H4 (cell line): ENCODE results near the gene FBXO4. TPM values are rescaled to one million over a fixed set of nuclear protein-coding genes. Genes with fewer than 3 reads are reported as not detected.
"Not testable (repeated sequence)": the region's sequence is repeated elsewhere in the genome, so short reads cannot be mapped to it uniquely, and the experiment has no call there.

ENCODE experiments used
- DNase-seq: peaks from one replicate; pipeline ENCODE4 v3.0.0-alpha.2; 2015; ENCODE audit warnings: low spot score
- total RNA-seq: library from RNA; depleted of rRNA; stranded (reverse); fragments of >200 nt; shearing (Covaris generic); gene quantifications from 2 replicates; pipeline ENCODE4 v1.2.3, GENCODE V29; 2014; rRNA removed

Gene FBXO4
- total RNA-seq, 1 experiment from 2014 or later, result 12.8 TPM

- not testable (repeated sequence) for DNase-seq
These were observed 57.8 kb downstream of the FBXO4 start for GRCh38 chr5:41982858-41983257.

- DNase-seq, result no peak
These were observed 58.2 kb downstream of the FBXO4 start for GRCh38 chr5:41983284-41983683.

GRCh38 chr5:41985945-41986695 is 61.0 kb downstream of the FBXO4 start:
- no peak for DNase-seq

Other genes with a start within 250 kb of the FBXO4 start
- 13.2 and 15.3 TPM in 2 replicates for gene OXCT1, start 54.9 kb upstream of the FBXO4 start, total RNA-seq
- 21.3 and 26.8 TPM in 2 replicates for gene RIMOC1, start 20.9 kb upstream of the FBXO4 start, total RNA-seq